Measurements from ENCODE around the gene PHYH.
"Not testable (repeated sequence)": the region's sequence is repeated elsewhere in the genome, so short reads cannot be mapped to it uniquely, and the experiment has no call there.

Gene PHYH

GRCh38 chr10:13299437-13300287, at the start of gene PHYH:
Gene PHYH (minus strand): TSS chr10:13300064. CDS start chr10:13300042, 22 bp downstream.
- peak; percentile 82 to 88 for DNase-seq

DNA sequence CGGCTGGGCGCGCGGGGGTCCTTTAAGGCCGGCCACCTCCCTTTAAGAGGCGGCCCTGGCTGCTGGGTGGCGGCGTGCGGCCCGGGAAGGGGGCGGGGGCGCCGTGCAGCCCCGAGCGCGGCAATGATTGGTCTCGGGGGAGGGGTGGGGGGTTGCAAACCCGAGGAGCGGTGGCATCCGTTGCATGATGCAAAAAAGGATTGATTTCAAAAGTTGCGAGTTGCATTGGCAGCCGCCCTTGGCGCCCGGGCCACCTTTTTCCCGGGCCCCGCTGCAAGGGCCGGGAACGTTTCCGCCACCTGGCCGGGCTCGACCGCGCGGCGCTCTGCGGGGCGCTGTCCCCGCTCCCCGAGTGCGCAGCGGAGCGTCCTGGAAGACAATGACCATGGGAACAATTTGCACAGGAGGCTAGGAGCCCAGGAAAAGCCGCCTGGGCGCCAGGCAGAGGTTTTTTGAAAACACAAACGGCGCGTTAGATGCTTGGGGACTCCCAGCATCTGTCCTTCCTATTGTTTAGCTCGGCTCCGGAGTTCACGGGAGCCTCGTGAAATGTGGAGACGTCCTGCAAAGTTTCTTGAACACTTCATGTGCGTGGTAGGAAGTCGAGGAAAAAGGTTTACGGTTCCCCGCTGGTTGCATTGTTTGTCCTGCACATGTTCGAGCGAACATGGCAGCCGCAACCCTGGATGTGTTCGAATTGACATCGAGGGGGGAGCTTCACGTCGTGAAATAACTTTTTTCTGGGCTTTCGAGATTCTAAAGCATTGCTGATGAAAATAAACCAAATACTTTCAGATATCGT, 48.6 kb upstream of the PHYH start, which contains the start of gene SEPHS1:
TSS of gene SEPHS1 (minus strand) at position 78 of the 802 bp plus-strand sequence. CDS start 3,343 bp downstream, outside the sequence.
- peak; percentile 74 to 84 for DNase-seq

DNA sequence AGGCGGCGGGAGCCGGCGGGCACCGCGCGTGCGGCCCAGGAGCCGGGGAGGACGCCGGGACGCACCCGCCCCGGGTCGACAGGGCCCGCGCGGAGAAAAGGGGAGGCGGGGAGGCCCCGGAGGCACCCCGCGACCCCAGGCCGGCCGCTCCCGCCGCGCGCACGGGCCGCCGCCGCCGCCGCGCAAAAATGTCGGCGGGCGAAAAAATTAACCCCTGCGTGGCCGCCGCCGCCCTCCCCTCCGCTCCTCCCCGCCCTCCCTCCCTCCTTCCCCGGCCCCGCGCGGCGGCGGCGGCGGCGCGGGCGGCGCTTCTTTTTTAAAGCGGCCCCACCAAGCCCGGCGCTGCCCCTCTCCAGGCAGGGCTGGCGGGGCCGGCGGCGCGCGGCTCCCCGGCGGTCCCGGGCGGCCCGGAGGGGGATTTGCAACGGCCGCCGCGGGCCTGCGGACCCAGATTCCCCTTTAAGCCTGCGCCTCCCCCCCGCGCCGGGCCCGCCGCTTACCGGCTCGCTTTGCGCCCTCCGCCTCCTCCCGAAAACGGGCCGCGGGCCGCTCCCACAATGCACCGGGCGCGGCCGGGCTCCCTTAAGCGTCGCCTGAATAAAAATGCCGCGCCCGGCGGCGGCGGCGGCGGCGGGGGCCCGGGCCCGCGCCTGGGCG, 47.8 kb upstream of the PHYH start:
- peak; percentile 74 to 84 for DNase-seq

- no peak for DNase-seq
These were observed 47.2 kb upstream of the PHYH start for GRCh38 chr10:13347043-13347499.

- DNase-seq, result no peak
These were observed 46.6 kb upstream of the PHYH start for GRCh38 chr10:13346283-13347042.

DNA sequence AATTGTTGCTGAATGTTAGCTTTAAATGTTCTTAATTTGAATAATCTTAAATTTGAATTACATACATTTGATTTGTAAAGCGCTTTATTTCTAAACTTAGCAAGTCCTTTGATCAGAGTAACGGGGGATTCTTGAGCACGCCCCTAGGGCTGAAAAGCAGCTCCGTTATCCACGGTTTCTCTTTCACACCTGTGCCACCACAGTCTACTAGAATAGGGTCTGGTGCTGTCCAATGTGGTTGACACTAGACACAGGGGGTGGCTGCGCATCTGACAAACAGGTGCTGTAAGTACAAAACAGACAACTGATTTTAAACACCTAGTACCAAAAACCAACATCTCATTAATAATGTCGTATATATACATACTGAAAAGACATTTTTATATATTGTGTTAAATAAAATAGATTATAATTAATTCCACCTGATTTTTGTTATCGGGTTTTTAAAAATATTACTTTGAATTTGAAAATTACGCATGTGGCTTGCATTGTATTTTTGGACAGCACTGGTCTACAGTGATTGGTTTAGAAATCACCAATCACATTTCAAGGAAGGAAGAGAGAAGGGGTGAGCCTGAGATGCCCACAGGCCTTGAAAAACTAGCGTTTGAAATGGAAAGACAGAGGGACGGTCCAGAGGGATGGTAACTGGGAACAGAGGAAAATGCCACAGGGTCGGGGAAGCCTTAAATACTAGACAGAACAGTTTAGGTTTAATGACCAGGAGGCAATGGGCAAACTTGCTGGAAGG, 40.9 kb upstream of the PHYH start:
- DNase-seq, result peak; percentile 39 to 64

- DNase-seq, result no peak
These were observed 40.2 kb upstream of the PHYH start for GRCh38 chr10:13340068-13340467.

- no peak for DNase-seq
These were observed 38.7 kb upstream of the PHYH start for GRCh38 chr10:13338390-13339110.

DNA sequence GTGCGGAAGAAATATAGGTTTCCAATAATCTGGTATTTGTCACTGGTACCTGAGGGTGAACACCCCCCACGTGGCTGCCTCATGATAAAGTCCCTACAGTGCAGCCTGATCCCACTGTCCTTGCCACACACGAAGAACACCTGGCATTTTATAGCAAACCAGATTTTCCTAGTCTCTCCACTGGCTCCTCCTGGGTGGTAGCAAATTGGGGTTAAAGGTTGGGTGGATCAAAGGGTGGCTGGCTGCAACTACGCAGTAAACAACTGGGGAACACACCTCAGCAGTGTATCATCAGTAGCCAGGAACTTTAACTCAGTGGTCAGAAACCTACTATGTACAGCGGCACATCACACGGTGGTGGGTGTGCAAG, 37.9 kb upstream of the PHYH start:
- DNase-seq, result no peak

- DNase-seq, result no peak
These were observed 37.4 kb upstream of the PHYH start for GRCh38 chr10:13337128-13337826.

DNA sequence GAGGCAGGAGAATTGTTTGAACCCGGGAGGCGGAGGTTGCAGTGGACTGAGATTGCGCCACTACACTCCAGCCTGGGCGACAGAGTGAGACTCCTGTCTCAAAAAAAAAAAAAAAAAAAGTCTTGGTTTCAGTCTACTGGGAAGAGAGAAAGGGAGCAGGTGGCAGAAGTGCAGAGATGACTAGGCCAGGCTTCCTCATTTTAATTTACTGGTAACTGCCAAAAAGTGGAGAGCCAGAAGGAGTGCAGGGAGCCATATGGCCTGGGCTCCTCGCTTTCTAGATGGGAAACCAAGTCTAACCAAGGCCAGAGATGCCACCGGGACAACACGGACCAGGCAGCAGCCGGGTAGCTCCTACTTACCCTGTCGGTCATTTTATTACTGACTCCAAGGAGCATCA, 36.0 kb upstream of the PHYH start:
- no peak for DNase-seq

GRCh38 chr10:13334556-13334955, 34.7 kb upstream of the PHYH start:
- no peak for DNase-seq

GRCh38 chr10:13331646-13332045, 31.8 kb upstream of the PHYH start:
- DNase-seq, result no peak

DNA sequence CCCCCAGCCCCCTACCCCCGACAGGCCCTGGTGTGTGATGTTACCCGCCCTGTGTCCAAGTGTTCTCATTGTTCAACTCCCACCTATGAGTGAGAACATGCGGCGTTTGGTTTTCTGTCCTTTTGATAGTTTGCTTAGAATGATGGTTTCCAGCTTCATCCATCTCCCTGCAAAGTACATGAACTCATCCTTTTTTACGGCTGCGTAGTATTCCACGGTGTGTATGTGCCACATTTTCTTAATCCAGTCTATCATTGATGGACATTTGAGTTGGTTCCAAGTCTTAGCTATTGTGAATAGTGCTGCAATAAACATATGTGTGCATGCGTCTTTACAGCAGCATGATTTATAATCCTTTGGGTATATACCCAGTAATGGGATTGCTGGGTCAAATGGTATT, 31.1 kb upstream of the PHYH start:
- not testable (repeated sequence) for DNase-seq

DNA sequence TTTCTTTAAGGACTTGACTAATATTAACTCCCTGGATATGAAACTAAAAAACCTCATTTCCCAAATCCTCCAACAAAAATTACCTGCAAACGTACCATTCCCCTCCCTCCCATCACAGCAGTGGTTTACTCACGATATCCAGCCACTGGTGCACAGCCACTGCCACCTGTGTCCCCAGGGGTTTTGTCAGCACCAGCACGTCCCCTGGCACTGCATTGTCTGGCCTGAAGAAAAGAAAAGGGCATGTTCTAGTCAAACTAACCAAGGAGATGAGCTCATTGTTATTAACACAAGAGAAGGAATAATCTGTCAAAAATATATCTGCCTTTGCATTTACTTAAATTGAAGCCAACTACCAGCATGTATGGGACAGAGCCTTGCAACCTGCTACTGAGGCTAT, 29.7 kb upstream of the PHYH start:
- DNase-seq, result no peak

- no peak for DNase-seq
These were observed 28.7 kb upstream of the PHYH start for GRCh38 chr10:13328613-13329012.

- no peak for DNase-seq
These were observed 28.3 kb upstream of the PHYH start for GRCh38 chr10:13328126-13328525.

- no peak for DNase-seq
These were observed 27.7 kb upstream of the PHYH start for GRCh38 chr10:13327534-13327933.

DNA sequence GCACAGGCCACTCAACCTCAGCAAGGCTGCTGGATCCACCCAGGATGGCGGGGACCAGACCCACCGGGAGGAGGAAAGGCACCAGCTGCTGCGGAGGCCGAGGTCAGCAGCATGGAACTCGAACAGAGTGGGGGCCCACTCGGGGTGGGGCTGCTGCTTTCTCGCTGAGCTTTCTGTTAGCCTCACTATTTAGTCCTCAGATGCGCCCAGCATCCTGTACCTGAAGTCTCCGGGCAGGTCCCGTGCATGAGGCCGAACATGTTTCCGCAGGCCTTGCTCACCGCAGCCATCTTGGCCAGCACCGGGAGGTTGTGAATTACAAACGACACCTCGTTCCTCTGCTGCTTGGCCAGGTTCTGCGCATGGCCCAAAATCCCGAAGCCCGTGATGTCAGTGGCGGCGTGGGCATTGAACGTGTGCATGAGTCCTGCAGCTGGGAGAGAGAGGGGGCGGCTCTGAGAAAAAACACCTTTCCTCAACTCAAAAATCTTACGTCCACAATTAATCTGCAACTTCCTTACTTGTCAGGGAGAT, 22.8 kb upstream of the PHYH start:
- DNase-seq, result no peak

DNA sequence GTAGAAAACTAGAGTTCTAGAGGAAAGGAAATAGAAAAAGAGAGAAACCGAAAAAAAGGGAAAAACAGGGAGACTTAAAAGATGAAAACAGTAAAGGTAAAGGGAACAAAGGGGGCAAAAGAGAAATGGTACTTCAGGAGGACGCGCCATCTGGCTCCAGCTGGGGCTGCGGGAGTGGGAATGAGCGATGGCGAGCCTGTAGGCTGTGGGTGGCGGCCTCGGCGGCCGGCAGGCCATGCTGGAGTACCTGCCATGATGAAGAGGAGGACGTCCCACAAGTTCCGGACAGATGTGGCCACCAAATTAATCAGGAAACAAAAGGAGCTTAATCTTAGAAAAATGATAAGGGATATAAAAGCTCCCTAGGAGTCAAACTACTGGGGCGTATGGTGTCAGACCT, 21.7 kb upstream of the PHYH start:
- DNase-seq, result no peak
